PFSK-1 (cell line): Measurements from ENCODE around the gene EIF1AX.

Source experiments
- FOXP2 ChIP-seq: optimal IDR thresholded peaks from 2 replicates; pipeline ENCODE3; 2011; ENCODE audit warnings: borderline replicate concordance, control low read depth, inconsistent platforms; ENCODE audit not compliant: insufficient read depth; ENCODE audit errors: extremely low read length, extremely low read depth
- POLR2AphosphoS5 ChIP-seq: IDR thresholded peaks from 2 replicates; pipeline ENCODE4 v1.6.1; 2012; ENCODE audit warnings: low read depth, mild to moderate bottlenecking, control low read depth, low read length, moderate library complexity
- SIN3A ChIP-seq: IDR thresholded peaks from 2 replicates; pipeline ENCODE4 v1.6.1; 2012; ENCODE audit warnings: mild to moderate bottlenecking, low read length, moderate library complexity, borderline replicate concordance; ENCODE audit not compliant: insufficient read depth
- TAF1 ChIP-seq: IDR thresholded peaks from 2 replicates; pipeline ENCODE4 v1.6.1; 2012; ENCODE audit warnings: low read length, control low read depth, borderline replicate concordance; ENCODE audit not compliant: insufficient read depth
- TF ChIP-seq, protein P1 (sequence below), 2 experiments: IDR thresholded peaks; 2 replicates each; pipeline versions ENCODE4 v1.6.1 to v1.8.0; 2011 to 2012; ENCODE audit warnings: low read depth in 2 of 2, low read length in 2 of 2, control low read depth in 1 of 2, inconsistent platforms in 1 of 2, mild to moderate bottlenecking in 1 of 2, moderate library complexity in 1 of 2; ENCODE audit not compliant: insufficient read depth in 1 of 2

The EIF1AX gene

DNA sequence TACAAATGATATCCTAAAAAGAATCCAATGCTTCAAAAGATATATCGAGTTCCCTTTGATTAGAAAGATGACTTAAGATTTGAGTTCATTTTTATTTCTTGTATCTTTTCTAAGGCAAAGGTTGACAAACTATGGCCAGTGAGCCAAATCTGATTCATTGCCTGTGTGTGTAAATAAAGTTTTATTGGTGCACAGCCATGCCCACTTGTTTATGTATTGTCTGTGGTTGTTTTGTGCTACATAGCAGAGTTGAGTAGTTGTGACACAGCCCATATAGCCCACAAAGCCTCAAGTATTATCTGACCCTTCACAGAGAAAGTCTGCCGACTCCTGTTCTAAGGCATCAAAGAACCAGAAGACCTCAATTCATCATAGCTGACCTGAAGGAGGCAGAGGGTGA, 32.2 kb upstream of the EIF1AX start:
- TF ChIP-seq POLR2AphosphoS5: no peak
- no peak for TF ChIP-seq FOXP2
- TF ChIP-seq TAF1: no peak
- TF ChIP-seq, protein P1, sequence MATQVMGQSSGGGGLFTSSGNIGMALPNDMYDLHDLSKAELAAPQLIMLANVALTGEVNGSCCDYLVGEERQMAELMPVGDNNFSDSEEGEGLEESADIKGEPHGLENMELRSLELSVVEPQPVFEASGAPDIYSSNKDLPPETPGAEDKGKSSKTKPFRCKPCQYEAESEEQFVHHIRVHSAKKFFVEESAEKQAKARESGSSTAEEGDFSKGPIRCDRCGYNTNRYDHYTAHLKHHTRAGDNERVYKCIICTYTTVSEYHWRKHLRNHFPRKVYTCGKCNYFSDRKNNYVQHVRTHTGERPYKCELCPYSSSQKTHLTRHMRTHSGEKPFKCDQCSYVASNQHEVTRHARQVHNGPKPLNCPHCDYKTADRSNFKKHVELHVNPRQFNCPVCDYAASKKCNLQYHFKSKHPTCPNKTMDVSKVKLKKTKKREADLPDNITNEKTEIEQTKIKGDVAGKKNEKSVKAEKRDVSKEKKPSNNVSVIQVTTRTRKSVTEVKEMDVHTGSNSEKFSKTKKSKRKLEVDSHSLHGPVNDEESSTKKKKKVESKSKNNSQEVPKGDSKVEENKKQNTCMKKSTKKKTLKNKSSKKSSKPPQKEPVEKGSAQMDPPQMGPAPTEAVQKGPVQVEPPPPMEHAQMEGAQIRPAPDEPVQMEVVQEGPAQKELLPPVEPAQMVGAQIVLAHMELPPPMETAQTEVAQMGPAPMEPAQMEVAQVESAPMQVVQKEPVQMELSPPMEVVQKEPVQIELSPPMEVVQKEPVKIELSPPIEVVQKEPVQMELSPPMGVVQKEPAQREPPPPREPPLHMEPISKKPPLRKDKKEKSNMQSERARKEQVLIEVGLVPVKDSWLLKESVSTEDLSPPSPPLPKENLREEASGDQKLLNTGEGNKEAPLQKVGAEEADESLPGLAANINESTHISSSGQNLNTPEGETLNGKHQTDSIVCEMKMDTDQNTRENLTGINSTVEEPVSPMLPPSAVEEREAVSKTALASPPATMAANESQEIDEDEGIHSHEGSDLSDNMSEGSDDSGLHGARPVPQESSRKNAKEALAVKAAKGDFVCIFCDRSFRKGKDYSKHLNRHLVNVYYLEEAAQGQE (IDR thresholded peaks at IDR 0.05; ENCODE audit: insufficient read depth in 1 of 2, low read depth in 2 of 2, low read length in 2 of 2): no peak
- TF ChIP-seq SIN3A: no peak

DNA sequence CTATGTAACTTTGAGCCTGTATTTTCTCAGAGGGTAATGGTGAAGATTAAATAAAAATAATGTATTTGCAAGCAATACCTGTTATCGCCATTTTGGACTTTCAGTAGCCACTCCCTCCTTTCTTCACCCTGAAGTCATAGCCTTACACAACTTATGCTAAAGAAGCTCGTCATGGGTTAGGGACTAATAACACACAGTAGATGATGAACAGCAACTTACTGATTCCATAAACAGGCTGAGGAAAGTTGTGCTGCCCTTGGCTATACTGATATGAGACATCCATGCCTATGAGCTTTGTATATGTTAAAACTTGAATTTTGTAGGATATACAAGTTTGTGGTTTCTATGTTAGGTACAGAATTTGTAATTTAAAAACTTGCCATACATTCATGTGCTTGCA, 31.7 kb upstream of the EIF1AX start:
- TF ChIP-seq POLR2AphosphoS5 (no peak), FOXP2 (no peak), TAF1 (no peak), SIN3A (no peak)
- TF ChIP-seq, protein P1 (IDR thresholded peaks at IDR 0.05; ENCODE audit: insufficient read depth in 1 of 2, low read depth in 2 of 2, low read length in 2 of 2): no peak

DNA sequence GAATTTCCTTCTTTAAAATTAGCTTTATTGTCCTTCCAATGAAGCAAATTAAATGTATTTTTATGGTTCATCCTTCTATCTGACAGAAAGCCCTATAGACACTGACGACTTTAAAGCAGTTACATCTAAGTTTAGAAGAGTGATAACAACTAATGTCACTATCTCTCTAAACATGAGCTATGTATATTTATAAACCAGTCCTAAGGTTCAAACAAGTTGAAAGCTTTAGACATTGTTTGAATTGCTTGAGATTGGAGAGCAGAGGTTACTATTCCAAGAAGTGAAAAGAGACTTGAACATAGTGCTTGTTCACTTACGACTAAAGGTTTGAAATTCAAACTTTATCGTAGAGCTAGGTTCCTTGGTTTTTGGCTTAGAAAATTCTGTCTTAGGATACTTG, 30.2 kb upstream of the EIF1AX start:
- TF ChIP-seq, protein P1 (IDR thresholded peaks at IDR 0.05; ENCODE audit: insufficient read depth in 1 of 2, low read depth in 2 of 2, low read length in 2 of 2): no peak
- TF ChIP-seq SIN3A (no peak), TAF1 (no peak)

DNA sequence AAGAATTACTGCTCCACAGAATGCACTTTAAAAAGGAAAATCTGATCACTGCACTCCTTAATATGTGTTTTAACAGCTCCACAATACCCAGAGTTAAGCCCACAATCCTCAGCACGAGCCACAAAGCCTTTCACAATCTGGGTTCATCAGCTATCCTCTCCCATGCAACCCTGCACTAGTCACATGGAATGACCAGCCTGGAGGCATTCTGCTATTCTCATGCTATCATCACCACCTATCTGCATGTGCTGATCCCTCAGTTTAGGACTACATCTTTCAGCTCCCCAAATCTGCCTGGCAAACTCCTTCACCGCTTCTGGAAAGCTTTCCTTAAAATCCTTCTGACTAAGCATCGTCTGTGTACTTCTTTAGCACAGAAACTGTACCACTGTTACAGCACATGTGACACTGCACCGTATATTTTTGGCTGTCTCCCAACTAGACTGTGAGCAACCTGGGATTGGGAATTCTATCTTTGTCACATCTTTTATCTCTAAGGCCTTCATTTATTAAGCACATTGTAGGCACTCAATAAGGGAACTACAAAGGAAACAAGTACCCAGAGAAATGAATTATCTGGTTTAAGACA, 18.3 kb upstream of the EIF1AX start:
- TF ChIP-seq, protein P1 (IDR thresholded peaks at IDR 0.05; ENCODE audit: insufficient read depth in 1 of 2, low read depth in 2 of 2, low read length in 2 of 2): no peak
- TF ChIP-seq POLR2AphosphoS5 (no peak), FOXP2 (no peak), TAF1 (no peak), SIN3A (no peak)

DNA sequence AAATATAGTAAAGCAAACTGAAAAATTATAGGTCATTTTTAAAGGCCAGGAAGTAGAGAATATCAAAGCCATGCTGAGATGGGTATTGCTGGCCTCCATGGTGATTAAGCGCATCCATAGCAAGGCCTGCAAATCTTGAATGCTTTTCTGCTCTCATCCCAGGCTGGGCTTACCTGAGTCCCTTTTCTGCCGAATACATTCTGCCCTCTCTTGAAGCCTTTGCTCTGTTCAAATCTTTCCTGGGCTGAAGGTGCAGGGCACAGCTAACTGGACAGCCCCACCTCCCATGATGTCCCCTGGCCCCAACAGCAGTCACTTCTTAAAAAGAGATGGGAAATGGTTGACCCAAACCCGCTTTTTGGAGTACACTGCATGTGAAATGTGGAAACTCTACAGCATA, 10.1 kb upstream of the EIF1AX start:
- TF ChIP-seq SIN3A: no peak
- no peak for TF ChIP-seq TAF1
- no peak for TF ChIP-seq FOXP2
- no peak for TF ChIP-seq POLR2AphosphoS5
- TF ChIP-seq, protein P1 (IDR thresholded peaks at IDR 0.05; ENCODE audit: insufficient read depth in 1 of 2, low read depth in 2 of 2, low read length in 2 of 2): no peak
